ENCODE results near the gene EID3. TPM values are rescaled to one million over a fixed set of nuclear protein-coding genes. Genes with fewer than 3 reads are reported as not detected.

Gene EID3
- total and polyA plus RNA-seq, 9 of the 15 experiments (the other 6 are each of a cell fraction or from before 2014, with no cell fraction given) = 0.07 to 3.5 (median 0.42) TPM

DNA sequence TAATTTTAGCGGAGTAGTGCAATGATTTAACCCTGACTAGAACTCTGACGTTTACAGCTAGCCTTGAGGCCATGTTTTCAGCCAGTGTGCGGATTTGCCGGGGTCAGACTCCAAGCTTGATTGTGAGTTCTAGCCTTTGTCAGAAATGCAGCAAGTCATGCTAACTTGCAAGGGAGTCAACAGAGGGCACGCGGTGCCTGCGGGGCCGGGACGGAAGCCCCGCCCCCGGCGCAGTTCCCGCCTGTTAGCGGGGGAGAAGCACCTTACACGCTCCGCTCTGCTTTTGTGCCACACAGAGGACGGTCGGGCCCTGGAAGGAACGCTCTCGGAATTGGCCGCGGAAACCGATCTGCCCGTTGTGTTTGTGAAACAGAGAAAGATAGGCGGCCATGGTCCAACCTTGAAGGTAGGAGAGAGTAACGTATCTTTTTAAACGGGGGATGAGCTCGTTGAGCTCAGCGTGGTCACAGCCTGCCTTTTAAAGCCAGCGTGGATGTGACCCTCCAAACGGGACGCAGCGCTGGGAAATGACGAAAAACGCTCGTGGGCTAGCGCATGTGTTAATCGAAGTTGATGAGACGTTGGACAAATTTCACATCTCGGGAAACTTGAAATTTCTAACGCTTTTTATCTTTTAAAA is 14.8 kb upstream of the EID3 start (continued):
- no peak for TF ChIP-seq POLR3A (IDR thresholded peaks at IDR 0.05; ENCODE audit: borderline replicate concordance, extremely low read depth, insufficient read depth, insufficient read length)
- no peak for TF ChIP-seq ZNF239 (CRISPR knock-in tag; IDR thresholded peaks at IDR 0.05)
- 0 out of 2 replicates have a peak, but pooled peaks have one; percentile 26 for TF ChIP-seq DMBX1 (CRISPR knock-in tag; IDR thresholded peaks at IDR 0.05; ENCODE audit: borderline replicate concordance)
- no peak for TF ChIP-seq RHOXF2B (CRISPR knock-in tag; conservative IDR thresholded peaks at IDR 0.05)
- peak; percentile 93 for TF ChIP-seq CREM (IDR thresholded peaks at IDR 0.05; ENCODE audit: low read depth)
- TF ChIP-seq LCOR (CRISPR knock-in tag; IDR thresholded peaks at IDR 0.05) = peak; percentile 89; the same call in 1 of the 2 replicates
- TF ChIP-seq, protein P1, sequence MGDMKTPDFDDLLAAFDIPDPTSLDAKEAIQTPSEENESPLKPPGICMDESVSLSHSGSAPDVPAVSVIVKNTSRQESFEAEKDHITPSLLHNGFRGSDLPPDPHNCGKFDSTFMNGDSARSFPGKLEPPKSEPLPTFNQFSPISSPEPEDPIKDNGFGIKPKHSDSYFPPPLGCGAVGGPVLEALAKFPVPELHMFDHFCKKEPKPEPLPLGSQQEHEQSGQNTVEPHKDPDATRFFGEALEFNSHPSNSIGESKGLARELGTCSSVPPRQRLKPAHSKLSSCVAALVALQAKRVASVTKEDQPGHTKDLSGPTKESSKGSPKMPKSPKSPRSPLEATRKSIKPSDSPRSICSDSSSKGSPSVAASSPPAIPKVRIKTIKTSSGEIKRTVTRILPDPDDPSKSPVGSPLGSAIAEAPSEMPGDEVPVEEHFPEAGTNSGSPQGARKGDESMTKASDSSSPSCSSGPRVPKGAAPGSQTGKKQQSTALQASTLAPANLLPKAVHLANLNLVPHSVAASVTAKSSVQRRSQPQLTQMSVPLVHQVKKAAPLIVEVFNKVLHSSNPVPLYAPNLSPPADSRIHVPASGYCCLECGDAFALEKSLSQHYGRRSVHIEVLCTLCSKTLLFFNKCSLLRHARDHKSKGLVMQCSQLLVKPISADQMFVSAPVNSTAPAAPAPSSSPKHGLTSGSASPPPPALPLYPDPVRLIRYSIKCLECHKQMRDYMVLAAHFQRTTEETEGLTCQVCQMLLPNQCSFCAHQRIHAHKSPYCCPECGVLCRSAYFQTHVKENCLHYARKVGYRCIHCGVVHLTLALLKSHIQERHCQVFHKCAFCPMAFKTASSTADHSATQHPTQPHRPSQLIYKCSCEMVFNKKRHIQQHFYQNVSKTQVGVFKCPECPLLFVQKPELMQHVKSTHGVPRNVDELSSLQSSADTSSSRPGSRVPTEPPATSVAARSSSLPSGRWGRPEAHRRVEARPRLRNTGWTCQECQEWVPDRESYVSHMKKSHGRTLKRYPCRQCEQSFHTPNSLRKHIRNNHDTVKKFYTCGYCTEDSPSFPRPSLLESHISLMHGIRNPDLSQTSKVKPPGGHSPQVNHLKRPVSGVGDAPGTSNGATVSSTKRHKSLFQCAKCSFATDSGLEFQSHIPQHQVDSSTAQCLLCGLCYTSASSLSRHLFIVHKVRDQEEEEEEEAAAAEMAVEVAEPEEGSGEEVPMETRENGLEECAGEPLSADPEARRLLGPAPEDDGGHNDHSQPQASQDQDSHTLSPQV (IDR thresholded peaks at IDR 0.05) = peak; percentile 92
- no peak for TF ChIP-seq PTBP1 (IDR thresholded peaks at IDR 0.05; ENCODE audit: low read depth, low read length)
- no peak for TF ChIP-seq PHB2 (IDR thresholded peaks at IDR 0.05; ENCODE audit: low read depth)
- no peak for TF ChIP-seq ZNF785 (CRISPR knock-in tag; IDR thresholded peaks at IDR 0.05)
- TF ChIP-seq, protein P2, sequence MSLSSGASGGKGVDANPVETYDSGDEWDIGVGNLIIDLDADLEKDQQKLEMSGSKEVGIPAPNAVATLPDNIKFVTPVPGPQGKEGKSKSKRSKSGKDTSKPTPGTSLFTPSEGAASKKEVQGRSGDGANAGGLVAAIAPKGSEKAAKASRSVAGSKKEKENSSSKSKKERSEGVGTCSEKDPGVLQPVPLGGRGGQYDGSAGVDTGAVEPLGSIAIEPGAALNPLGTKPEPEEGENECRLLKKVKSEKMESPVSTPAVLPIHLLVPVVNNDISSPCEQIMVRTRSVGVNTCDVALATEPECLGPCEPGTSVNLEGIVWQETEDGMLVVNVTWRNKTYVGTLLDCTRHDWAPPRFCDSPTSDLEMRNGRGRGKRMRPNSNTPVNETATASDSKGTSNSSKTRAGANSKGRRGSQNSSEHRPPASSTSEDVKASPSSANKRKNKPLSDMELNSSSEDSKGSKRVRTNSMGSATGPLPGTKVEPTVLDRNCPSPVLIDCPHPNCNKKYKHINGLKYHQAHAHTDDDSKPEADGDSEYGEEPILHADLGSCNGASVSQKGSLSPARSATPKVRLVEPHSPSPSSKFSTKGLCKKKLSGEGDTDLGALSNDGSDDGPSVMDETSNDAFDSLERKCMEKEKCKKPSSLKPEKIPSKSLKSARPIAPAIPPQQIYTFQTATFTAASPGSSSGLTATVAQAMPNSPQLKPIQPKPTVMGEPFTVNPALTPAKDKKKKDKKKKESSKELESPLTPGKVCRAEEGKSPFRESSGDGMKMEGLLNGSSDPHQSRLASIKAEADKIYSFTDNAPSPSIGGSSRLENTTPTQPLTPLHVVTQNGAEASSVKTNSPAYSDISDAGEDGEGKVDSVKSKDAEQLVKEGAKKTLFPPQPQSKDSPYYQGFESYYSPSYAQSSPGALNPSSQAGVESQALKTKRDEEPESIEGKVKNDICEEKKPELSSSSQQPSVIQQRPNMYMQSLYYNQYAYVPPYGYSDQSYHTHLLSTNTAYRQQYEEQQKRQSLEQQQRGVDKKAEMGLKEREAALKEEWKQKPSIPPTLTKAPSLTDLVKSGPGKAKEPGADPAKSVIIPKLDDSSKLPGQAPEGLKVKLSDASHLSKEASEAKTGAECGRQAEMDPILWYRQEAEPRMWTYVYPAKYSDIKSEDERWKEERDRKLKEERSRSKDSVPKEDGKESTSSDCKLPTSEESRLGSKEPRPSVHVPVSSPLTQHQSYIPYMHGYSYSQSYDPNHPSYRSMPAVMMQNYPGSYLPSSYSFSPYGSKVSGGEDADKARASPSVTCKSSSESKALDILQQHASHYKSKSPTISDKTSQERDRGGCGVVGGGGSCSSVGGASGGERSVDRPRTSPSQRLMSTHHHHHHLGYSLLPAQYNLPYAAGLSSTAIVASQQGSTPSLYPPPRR (CRISPR knock-in tag; IDR thresholded peaks at IDR 0.05; ENCODE audit: borderline replicate concordance) = no peak
- TF ChIP-seq, protein P3, sequence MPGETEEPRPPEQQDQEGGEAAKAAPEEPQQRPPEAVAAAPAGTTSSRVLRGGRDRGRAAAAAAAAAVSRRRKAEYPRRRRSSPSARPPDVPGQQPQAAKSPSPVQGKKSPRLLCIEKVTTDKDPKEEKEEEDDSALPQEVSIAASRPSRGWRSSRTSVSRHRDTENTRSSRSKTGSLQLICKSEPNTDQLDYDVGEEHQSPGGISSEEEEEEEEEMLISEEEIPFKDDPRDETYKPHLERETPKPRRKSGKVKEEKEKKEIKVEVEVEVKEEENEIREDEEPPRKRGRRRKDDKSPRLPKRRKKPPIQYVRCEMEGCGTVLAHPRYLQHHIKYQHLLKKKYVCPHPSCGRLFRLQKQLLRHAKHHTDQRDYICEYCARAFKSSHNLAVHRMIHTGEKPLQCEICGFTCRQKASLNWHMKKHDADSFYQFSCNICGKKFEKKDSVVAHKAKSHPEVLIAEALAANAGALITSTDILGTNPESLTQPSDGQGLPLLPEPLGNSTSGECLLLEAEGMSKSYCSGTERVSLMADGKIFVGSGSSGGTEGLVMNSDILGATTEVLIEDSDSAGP (CRISPR knock-in tag; IDR thresholded peaks at IDR 0.05) = no peak
- no peak for TF ChIP-seq MECOM (CRISPR knock-in tag; IDR thresholded peaks at IDR 0.05)
- TF ChIP-seq CHD4 (IDR thresholded peaks at IDR 0.05; ENCODE audit: insufficient read depth, insufficient replicate concordance, low read depth, low read length, poor library complexity, severe bottlenecking) = no peak
- no peak for TF ChIP-seq ZKSCAN3 (CRISPR knock-in tag; IDR thresholded peaks at IDR 0.05)
- TF ChIP-seq PCBP2 (IDR thresholded peaks at IDR 0.05; ENCODE audit: low read depth, low read length, poor library complexity, severe bottlenecking) = no peak
- peak; percentile 86 for TF ChIP-seq MAFG (tag; conservative IDR thresholded peaks at IDR 0.05)
- no peak for TF ChIP-seq MIER1 (IDR thresholded peaks at IDR 0.05; ENCODE audit: low read depth)
